ENCODE data around the gene RRP9.
"Not testable (repeated sequence)": the region's sequence is repeated elsewhere in the genome, so short reads cannot be mapped to it uniquely, and the experiment has no call there.

RRP9 gene

GRCh38 chr3:51941798-51942602 lies at the start of gene RRP9, which contains the start of gene PARP3:
TSS of gene RRP9 (minus strand) at chr3:51941904. CDS start at chr3:51941867, 37 bp downstream.
TSS of gene PARP3 (plus strand) at chr3:51942363. CDS start at chr3:51943356, 993 bp downstream.
- peak; percentile 97 for DNase-seq

- DNase-seq, result not testable (repeated sequence)
These were observed 48.8 kb upstream of the RRP9 start for GRCh38 chr3:51990501-51990971.

GRCh38 chr3:51988286-51989146 lies 46.8 kb upstream of the RRP9 start:
- peak; percentile 10 for DNase-seq

- DNase-seq, result no peak
These were observed 45.9 kb upstream of the RRP9 start for GRCh38 chr3:51987568-51987967.

DNA sequence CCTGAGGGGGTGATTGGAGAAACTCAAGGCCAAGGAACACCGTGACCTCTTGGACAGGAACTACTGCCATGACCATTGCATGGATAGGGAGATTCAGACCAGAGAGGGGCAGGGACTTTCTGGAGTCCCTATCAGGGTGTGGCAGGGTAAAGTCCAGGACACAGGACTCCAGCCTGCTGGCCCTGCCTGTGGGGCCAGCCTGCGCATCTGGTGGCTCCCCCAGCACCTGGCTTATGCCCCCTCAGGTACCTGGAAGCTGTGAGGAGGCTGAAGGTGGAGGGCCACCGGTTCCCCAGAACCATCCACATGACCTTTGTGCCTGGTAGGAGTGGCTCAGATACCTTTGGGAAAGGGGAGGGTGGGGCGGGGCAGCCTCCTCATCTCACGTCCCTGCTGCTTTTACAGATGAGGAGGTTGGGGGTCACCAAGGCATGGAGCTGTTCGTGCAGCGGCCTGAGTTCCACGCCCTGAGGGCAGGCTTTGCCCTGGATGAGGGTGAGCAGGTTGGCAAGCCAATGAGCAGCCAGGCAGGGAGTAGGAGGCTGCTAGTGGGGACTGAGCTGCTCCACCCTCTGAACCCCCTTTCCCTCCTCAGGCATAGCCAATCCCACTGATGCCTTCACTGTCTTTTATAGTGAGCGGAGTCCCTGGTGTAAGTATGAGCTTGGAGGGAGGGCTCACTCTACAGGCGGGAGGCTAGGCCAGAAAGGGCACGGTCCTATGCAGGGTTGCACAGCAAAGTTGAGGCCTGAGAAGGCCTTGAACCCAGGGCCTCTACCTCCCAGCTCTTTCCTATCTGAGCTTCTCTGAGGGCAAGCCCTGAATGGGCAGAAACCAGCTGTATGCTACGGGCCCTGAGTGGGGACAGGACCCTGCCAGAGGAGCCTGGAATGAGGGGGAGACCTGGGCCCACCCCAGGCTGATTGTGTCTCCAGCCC lies 44.6 kb upstream of the RRP9 start:
- DNase-seq, result no peak

GRCh38 chr3:51985063-51985462 lies 43.4 kb upstream of the RRP9 start:
- no peak for DNase-seq

DNA sequence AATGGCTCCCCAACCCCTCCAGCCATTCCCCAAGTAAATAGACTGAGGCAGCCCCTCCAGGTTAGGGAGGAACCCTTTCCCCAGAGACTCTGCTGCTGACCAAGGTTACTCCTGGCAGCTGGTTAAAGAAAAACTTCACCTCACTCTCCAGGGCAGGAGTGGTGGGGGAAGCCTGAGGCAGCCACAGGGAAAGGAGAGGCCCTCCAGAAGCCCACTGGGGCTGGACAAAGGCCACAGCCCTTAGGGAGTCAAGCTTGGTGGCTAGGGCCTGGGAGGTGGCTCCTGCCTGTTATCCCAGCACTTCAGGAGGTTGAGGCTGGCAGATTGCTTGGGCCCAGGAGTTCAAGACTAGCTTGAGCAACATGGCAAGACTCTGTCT lies 42.6 kb upstream of the RRP9 start:
- DNase-seq, result no peak

- DNase-seq, result peak; percentile 24
These were observed 42.0 kb upstream of the RRP9 start for GRCh38 chr3:51983578-51984268.

DNA sequence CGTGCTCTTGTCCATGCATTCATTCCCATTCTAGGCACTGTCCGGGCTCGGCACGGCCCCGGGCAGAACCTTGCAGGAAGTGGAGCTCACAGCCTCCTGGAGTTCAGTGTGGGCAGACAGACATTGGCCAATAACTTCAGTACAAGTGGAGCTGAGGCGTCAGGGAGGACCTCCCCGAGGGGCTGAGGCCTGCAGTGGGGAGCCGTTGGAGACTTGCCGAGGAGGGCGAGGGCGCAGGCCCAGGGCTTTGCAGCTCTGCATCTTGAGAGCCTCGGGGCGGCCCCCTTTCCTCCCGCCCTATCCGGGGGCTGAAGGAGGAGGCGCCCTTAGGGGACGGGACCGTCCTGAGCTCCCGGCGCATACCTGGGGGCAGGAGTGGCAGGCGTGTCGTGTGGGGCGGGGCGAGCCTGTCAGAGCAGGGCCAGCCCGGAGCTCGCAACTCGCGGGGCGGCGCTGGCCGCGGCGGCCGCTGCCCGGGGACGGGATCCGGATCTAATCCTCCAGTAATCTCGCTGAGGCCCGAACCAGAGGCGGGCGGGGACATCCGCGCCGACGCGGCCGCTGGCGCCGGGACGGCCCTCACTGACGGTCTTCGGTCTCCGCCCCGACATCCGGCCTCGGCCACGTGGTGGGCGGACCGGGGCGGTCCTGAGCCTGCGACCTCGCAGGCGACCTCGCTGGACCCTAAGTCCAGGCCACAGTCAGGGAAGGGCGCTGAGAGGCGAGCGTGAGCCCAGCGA lies 41.3 kb upstream of the RRP9 start, which contains the start of gene ACY1:
Gene ACY1, plus strand, starts transcription at position 698 of the 740 bp plus-strand sequence. CDS start 530 bp downstream, outside the sequence.
- peak; percentile 86 for DNase-seq

DNA sequence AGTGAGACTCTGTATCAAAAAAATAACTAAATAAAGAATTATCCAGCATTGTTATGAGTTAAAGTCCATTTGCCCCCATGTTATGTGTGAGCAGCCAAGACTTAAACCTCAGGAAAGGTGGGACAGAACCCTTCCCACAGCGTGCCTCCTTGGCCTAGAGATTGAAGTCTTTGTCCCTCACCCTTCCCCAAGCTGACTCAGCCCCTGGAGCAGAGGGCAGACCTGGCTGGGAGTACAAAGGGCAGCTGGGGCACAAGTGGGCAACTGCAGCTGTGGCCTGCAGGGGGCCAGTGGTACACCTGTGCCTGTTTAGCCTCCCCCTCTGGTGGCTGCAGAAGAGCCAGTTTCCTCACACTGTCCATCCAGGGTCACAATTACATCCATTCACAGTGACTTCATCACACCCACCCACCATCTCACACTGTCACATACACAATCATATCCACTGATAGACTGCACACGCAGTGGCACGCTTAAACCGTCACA lies 40.7 kb upstream of the RRP9 start:
- DNase-seq, result peak; percentile 86

- DNase-seq, result no peak
These were observed 38.5 kb upstream of the RRP9 start for GRCh38 chr3:51980253-51980652.

- no peak for DNase-seq
These were observed 36.4 kb upstream of the RRP9 start for GRCh38 chr3:51978143-51978502.

DNA sequence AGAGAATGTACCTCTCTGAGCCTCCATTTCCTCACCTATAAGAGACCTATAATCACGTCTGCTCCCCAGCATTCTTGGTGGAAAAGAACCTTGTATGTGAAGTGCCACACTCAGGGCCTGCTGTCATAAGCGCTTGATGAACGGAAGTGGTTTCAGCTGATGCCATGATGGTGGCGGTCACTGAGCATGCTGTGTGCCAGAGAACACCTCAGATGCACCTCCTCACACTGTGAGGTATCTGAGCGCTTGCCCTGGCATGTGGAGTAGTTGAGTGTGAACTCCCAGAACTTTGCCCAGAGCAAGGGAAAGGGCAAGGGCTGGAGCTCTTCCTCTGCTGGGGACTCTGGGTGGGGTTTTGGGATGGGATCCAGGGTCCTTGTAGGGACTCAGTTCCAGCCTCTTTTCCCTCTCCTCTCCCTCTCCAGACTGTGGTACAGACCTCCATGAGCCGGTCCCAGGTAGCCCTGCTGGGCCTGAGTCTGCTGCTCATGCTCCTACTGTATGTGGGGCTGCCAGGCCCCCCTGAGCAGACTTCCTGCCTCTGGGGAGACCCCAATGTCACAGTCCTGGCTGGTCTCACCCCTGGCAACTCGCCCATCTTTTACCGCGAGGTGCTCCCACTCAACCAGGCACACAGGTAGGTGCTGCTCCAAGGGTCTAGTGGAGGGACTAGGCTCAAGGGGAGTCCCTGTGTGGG lies 35.9 kb upstream of the RRP9 start:
- no peak for DNase-seq

- peak; percentile 13 for DNase-seq
These were observed 34.3 kb upstream of the RRP9 start for GRCh38 chr3:51975852-51976549.

DNA sequence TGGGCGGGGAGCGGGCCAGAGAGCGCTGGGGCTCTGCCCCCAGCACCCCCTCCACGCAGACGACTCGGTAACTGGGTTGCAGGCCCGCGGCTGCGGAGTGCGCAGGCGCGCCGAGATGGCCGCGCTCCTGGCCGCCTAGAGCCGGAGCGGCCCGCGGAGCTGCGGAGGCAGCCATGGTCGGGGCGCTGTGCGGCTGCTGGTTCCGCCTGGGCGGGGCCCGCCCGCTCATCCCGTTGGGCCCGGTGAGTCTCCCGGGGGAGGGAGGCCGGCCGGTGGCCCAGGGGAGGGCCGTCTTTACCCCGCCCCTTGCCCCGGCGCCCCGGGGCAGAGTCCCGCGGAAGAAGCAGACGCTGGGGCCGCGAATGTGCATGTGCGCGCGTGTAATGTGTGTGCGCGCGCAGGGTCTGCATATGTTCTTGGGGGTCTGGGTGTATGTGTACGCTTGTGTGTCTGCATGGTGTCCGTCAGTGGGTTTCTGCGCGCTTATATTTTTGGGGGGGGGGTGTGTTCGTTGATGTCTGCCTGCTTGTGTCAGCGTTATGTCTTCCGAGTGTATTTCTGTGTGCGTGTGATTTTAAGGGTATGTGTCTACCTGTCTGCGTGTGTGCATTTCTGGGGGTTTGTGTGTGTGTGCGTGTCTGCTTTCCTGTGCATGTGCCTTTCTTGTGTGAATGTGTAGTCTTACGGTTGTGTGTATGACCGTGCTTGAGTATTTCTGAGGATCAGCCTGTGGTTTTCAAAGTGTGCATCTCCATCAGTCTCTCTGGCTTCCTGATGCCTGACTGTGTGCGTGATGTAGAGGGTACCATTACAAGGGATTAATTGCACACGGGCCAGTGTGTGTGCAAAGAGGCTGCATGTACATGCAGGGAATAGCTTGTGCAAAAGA lies 33.5 kb upstream of the RRP9 start, which contains the start of gene ABHD14A:
Gene ABHD14A, plus strand, starts transcription at position 102 of the 889 bp plus-strand sequence. Its CDS starts 72 bp downstream, at position 174.
- peak; percentile 72 for DNase-seq

DNA sequence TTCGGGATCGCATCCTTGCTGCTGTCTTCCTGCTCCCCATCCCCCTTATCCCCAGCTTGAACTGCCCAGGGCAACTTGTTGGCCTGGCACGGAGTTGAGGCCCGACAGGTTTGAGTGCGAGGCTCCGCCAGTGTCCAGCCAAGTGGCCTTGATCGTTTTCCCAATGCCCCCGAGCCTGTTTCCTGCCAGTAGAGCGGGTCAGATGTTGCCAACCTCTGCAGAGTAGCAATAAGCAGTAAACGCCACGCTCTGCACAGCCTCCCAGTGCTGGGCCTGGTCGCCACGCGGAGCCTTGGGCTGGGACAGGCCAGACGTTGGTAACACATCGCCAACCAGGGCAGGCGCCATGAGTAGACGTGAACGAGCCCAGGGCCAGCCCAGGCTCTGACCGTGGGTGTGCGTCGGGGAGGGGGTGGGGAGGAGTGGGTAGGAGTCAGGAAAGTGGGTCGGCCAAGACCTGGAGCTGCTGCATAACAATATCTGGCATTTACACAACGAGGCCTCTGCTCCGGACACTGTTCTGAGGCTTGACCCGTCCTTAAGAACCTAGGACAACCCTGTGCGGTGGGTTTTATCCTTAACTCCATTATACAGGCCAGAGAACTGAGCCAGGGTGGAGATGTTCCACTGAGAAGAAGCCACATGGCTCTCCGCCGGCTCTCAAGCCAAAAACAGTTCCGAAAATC lies 32.7 kb upstream of the RRP9 start:
- peak; percentile 49 for DNase-seq

- no peak for DNase-seq
These were observed 29.6 kb upstream of the RRP9 start for GRCh38 chr3:51971350-51971749.

All from DMS53 (cell line).